T-cell (primary cell): ENCODE results near the gene CREBBP. TPM values are rescaled to one million over a fixed set of nuclear protein-coding genes. Genes with fewer than 3 reads are reported as not detected.
A peak's percentile ranks its signal among the peaks of the same experiment; 100 is the strongest.

Experiments used
- ATAC-seq, 4 experiments: fragments of 200-7000 bp in 3 of 4; fragments of 150-1000 bp in 1 of 4; cut with Tn5 transposase; replicated peaks in 1 of 4; 1 replicate in 3 of 4; 2 replicates in 1 of 4; pipeline ENCODE4 v1.10.0; 2021; ENCODE audit warnings: moderate library complexity in 3 of 4, mild to moderate bottlenecking in 2 of 4, moderate number of reproducible peaks in 1 of 4
- CTCF ChIA-PET, 2 donors: fragments of 300-600 bp; sonication (Branson Sonifier 250); formaldehyde crosslinking; loops; one replicate each; lab custom pipeline; 2022; ENCODE audit warnings: antibody characterized with exemption in 2 of 2; lab: Charles Lee
- POLR2A ChIA-PET, 2 donors: fragments of 300-600 bp; sonication (Branson Sonifier 250); formaldehyde crosslinking; loops; one replicate each; lab custom pipeline; 2022; ENCODE audit warnings: antibody characterized with exemption in 2 of 2; lab: Charles Lee
- DNase-seq, 35 experiments: peaks; one replicate each; pipeline versions ENCODE4 v3.0.0 to v3.0.0-alpha.2; 2013 to 2023
- H3K27ac ChIP-seq: one replicate; pipeline ENCODE4 v1.5.1; 2013; ENCODE audit warnings: low read length
- H3K27me3 ChIP-seq, 2 experiments: replicated peaks in 1 of 2; 1 replicate in 1 of 2; 2 replicates in 1 of 2; pipeline versions ENCODE4 v1.6.1 to v1.7.0; 2013; ENCODE audit warnings: low read length in 1 of 2, mixed read lengths in 1 of 2; ENCODE audit not compliant: control insufficient read depth in 2 of 2, insufficient read depth in 2 of 2; ENCODE audit errors: extremely low read depth in 1 of 2
- H3K36me3 ChIP-seq, 2 donors: 1 replicate in 1 of 2; 2 replicates in 1 of 2; pipeline versions ENCODE4 v1.6.1 to v1.7.0; 2013; ENCODE audit warnings: low read length in 1 of 2; ENCODE audit not compliant: control insufficient read depth in 2 of 2, insufficient read depth in 1 of 2; ENCODE audit errors: extremely low read depth in 1 of 2
- H3K4me1 ChIP-seq, 2 experiments: 1 replicate in 1 of 2; 2 replicates in 1 of 2; pipeline versions ENCODE4 v1.6.1 to v1.7.0; 2013; ENCODE audit warnings: low read length in 2 of 2, mixed read lengths in 1 of 2; ENCODE audit not compliant: insufficient read depth in 2 of 2, control insufficient read depth in 1 of 2; ENCODE audit errors: extremely low read depth in 1 of 2
- H3K4me3 ChIP-seq, 2 donors: 1 replicate in 1 of 2; 2 replicates in 1 of 2; pipeline versions ENCODE4 v1.5.1 to v1.7.0; 2013; ENCODE audit warnings: mild to moderate bottlenecking in 2 of 2, low read length in 1 of 2, moderate library complexity in 1 of 2; ENCODE audit not compliant: control insufficient read depth in 1 of 2; ENCODE audit errors: extremely low read depth in 1 of 2
- H3K9me3 ChIP-seq: 2 replicates; pipeline ENCODE4 v1.7.0; 2013
- H3K27ac Mint-ChIP-seq, 2 donors: one replicate each; pipeline ENCODE4 v1.8.0; 2020 to 2021; ENCODE audit warnings: mild to moderate bottlenecking in 2 of 2, mixed read lengths in 2 of 2
- H3K27me3 Mint-ChIP-seq, 2 donors: one replicate each; pipeline ENCODE4 v1.8.0; 2021 to 2022; ENCODE audit warnings: mixed read lengths in 2 of 2
- H3K36me3 Mint-ChIP-seq: one replicate; pipeline ENCODE4 v1.8.0; 2021; ENCODE audit warnings: mixed read lengths
- H3K4me1 Mint-ChIP-seq, 3 donors: one replicate each; pipeline ENCODE4 v1.8.0; 2020 to 2022; ENCODE audit warnings: mixed read lengths in 3 of 3, mild to moderate bottlenecking in 1 of 3
- H3K4me3 Mint-ChIP-seq, 3 donors: one replicate each; pipeline ENCODE4 v1.8.0; 2020 to 2022; ENCODE audit warnings: mild to moderate bottlenecking in 3 of 3, mixed read lengths in 3 of 3, moderate library complexity in 3 of 3
- H3K9me3 Mint-ChIP-seq, 3 donors: one replicate each; pipeline ENCODE4 v1.8.0; 2020 to 2022; ENCODE audit warnings: mixed read lengths in 3 of 3
- WGBS: methylation state at CpG from one replicate; pipeline ENCODE4 v1.1.5; 2013; ENCODE audit warnings: missing lambda C conversion rate; ENCODE audit not compliant: insufficient coverage; 5-methylcytosine and 5-hydroxymethylcytosine counted together
- total RNA-seq, 35 experiments: library from RNA in 6 of 35; stranded (reverse) in 6 of 35; fragments of 120-200 nt in 1 of 35; gene quantifications; one replicate each; pipeline versions ENCODE4 v1.2.1 to v1.2.4 and lab custom pipeline; 2013 to 2026

The CREBBP gene
- total RNA-seq, 5 donors from 2014 or later (not counting 1 experiment from before 2014, with no cell fraction given), result 114 to 183 (median 127) TPM

DNA sequence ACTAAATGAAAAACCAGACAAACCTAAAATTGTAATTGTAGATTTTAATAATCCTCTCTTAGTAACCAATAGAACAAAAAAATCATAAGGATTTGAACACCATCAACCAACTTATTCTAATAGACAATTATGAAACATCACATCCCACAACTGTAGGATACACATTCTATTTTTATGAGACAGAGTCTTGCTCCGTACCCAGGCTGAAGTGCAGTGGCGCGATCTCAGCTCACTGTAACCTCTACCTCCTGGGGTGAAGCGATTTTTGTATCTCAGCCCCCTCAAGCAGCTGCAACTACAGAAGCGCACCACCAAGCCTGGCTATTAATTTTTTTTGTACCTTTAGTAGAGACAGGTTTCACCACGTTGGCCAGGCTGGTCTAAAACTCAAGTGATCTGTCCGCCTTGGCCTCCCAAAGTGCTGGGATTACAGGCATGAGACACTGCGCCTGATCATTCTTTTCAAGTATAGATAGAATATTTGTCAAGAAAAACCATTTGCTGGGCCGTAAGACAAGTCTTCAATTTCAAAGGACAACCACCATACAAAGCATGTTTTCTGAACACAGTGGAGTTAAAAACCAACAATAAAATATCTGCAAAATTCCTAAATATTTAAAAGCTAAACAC lies 49.8 kb downstream of the CREBBP start:
- H3K27ac Mint-ChIP-seq, result peak overlapping the region in 1 of 2 donors; percentile 31
- peaks cover 4 to 5% of the 10 kb centered on the region in 2 donors for H3K36me3 ChIP-seq
- peaks cover 0 to 15% (median 7%) of the 10 kb centered on the region in 3 donors for H3K9me3 Mint-ChIP-seq
- H3K27me3 Mint-ChIP-seq, result no peaks in the 10 kb centered on the region
- H3K27ac ChIP-seq, result no peak overlapping the region
- POLR2A ChIA-PET, result no interaction called here
- DNase-seq, result no peak
- no peak overlapping the region for H3K4me3 Mint-ChIP-seq
- H3K4me1 ChIP-seq, result peaks cover 5 to 17% of the 10 kb centered on the region in 2 experiments
- H3K4me1 Mint-ChIP-seq, result peaks cover 64 to 72% (median 68%) of the 10 kb centered on the region in 3 donors
- no peak overlapping the region for H3K4me3 ChIP-seq
- peaks cover 34% of the 10 kb centered on the region for H3K36me3 Mint-ChIP-seq
- H3K27me3 ChIP-seq, result no peaks in the 10 kb centered on the region
- CTCF ChIA-PET, result no interaction called here
- 100% methylated on average over 5 of the region's 9 CpGs for WGBS
- ATAC-seq, result no peak
- H3K9me3 ChIP-seq, result peaks cover 5% of the 10 kb centered on the region

DNA sequence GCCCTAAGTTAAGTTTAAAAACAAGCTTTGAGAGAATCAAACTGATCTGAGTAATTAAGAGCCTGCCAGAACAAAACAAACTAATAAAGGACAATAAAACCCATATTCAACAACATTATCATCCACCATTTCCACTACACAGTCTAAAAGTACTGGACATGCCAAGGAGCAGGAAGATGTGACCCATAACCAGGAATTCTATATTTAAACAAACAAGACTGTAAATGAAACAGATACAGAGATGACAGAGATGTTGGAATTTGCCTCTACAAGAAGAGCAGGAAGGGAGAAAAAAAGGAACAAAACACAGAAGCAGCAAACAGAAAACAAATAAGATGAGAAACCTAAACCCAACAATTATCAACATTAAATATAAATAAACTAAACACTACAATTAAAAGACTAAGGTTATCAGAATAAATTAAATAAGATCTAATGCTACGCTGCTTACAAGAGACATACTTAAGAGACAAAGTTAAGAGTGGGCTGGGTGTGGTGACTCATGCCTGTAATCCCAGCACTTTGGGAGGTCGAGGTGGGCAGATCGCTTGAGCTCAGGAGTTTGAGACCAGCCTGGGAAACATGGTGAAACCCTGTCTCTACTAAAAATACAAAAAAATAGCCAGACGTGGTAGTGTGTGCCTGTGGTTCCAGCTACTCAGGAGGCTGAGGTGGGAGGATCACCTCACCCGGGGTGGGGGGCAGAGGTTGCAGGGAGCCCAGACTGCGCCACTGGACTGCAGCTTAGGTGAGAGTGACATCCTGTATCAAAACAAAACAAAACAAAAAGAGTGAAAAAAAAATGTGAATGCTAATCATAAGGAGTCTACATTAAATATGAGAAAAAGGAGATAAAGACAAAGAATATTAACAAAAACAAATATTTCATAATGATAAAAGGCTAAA lies 50.6 kb downstream of the CREBBP start:
- ChIA-PET POLR2A (no interaction called here), CTCF (interaction anchor here in 1 of 2 donors (0.5 kb wide), 1 partner anchor 111 kb away, joined by 3 read pairs; no protein-coding TSS in a partner anchor)
- no peak for ATAC-seq
- Mint-ChIP-seq H3K9me3 (peaks cover 0 to 15% (median 7%) of the 10 kb centered on the region in 3 donors), H3K4me3 (no peak overlapping the region), H3K27ac (no peak overlapping the region), H3K36me3 (peaks cover 34% of the 10 kb centered on the region), H3K27me3 (no peaks in the 10 kb centered on the region), H3K4me1 (peaks cover 72 to 80% (median 77%) of the 10 kb centered on the region in 3 donors)
- Histone ChIP-seq H3K9me3 (peaks cover 5% of the 10 kb centered on the region), H3K27me3 (no peaks in the 10 kb centered on the region), H3K4me1 (peaks cover 13 to 17% of the 10 kb centered on the region in 2 experiments), H3K27ac (no peak overlapping the region), H3K36me3 (peaks cover 4 to 5% of the 10 kb centered on the region in 2 donors), H3K4me3 (no peak overlapping the region)
- WGBS, result no CpG with 5 or more reads among the region's 6 CpGs
- DNase-seq, result no peak

DNA sequence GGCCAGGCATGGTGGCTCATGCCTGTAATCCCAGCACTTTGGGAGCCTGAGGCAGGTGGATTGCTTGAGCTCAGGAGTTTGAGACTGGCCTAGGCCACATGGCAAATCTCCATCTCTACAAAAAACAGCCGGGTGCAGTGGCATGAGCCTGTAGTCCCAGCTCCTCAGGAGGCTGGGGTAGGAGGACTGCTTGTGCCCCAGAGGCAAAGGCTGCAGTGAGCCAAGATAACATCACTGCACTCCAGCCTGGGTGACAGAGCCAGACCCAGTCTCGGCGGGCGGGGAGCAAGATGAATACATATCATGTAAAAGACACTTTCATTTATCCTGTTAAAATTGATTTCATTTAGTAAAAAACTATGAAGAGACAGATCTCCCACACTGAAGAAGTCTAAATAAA lies 54.6 kb downstream of the CREBBP start:
- H3K9me3 ChIP-seq, result no peaks in the 10 kb centered on the region
- Mint-ChIP-seq H3K36me3 (peaks cover 5% of the 10 kb centered on the region), H3K27ac (no peak overlapping the region), H3K4me1 (peaks cover 81 to 93% (median 90%) of the 10 kb centered on the region in 3 donors), H3K4me3 (peak overlapping the region in 2 of 3 donors; percentile 3 to 76), H3K27me3 (no peaks in the 10 kb centered on the region), H3K9me3 (no peaks in the 10 kb centered on the region)
- H3K36me3 ChIP-seq, result peaks cover 0 to 5% of the 10 kb centered on the region in 2 donors
- CTCF ChIA-PET, result no interaction called here
- ATAC-seq (no peak), DNase-seq (no peak)
- H3K27ac ChIP-seq, result no peak overlapping the region
- no peak overlapping the region for H3K4me3 ChIP-seq
- POLR2A ChIA-PET, result no interaction called here
- no peaks in the 10 kb centered on the region for H3K27me3 ChIP-seq
- WGBS, result no CpG with 5 or more reads among the region's 4 CpGs
- peaks cover 44 to 54% of the 10 kb centered on the region in 2 experiments for H3K4me1 ChIP-seq

DNA sequence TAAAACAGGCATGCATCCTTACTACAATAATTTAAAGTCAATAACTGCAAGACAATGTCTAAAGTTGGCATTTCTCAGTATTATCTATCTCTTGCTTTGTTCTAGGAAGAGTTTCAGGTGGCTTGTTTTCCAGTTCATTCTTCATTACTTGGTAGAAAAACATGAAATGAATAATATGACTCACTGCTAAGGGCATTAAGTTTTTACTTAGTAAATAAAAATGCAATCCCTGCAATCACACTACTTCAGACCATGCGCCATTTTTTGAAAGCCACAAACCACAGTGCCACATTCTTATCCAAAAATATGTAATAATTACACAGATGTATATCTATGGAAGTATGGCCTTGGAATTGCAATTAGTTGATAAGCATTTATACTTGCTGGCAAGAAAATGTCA lies 55.4 kb downstream of the CREBBP start:
- Mint-ChIP-seq H3K4me1 (peaks cover 84 to 95% (median 93%) of the 10 kb centered on the region in 3 donors), H3K4me3 (peak overlapping the region in 1 of 3 donors; percentile 76), H3K9me3 (no peaks in the 10 kb centered on the region), H3K36me3 (peaks cover 5% of the 10 kb centered on the region), H3K27ac (peak overlapping the region; percentile 1 to 65), H3K27me3 (no peaks in the 10 kb centered on the region)
- peaks cover 0 to 5% of the 10 kb centered on the region in 2 donors for H3K36me3 ChIP-seq
- no peak overlapping the region for H3K27ac ChIP-seq
- H3K9me3 ChIP-seq, result no peaks in the 10 kb centered on the region
- ATAC-seq (peak in 2 of 4 experiments; percentile 29 to 36), DNase-seq (no peak)
- H3K27me3 ChIP-seq, result no peaks in the 10 kb centered on the region
- no peak overlapping the region for H3K4me3 ChIP-seq
- no CpG with 5 or more reads among the region's 1 CpG for WGBS
- POLR2A ChIA-PET, result no interaction called here
- CTCF ChIA-PET, result no interaction called here
- H3K4me1 ChIP-seq, result peaks cover 52 to 62% of the 10 kb centered on the region in 2 experiments

DNA sequence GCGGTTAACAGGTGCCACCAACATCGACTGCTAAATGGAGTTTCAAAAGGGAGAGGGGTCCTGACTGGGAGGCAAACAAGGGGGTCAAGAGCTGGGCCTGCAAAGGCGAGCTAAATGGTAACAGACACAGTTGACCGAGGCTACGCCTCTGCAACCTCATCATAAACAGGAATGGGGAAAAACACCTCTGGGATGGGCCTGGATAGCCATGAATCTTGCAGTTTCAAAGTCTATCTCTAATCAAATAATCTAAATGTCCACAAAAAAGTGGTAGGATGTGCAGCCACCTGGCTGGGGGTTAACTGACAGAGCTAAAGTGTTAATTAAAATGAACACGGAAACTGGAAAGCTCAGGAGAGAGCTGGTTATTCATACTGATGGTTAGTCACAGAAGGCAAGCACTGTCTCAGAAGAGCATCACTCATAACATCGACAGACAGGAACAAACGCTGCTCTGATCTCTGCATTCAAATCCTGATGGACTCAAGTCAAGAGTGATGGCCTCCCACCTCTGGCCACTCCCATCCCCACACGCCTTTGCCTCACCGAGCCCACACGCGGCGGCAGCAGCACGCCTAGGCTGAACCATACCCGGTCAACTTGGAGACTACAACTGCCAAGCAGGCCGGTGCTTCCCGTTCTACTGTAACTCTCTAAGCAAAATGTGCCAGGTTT lies 56.3 kb downstream of the CREBBP start:
- H3K36me3 ChIP-seq, result peaks cover 0 to 2% of the 10 kb centered on the region in 2 donors
- no peak for DNase-seq
- no peak for ATAC-seq
- no peak overlapping the region for H3K4me3 ChIP-seq
- Mint-ChIP-seq H3K27me3 (no peaks in the 10 kb centered on the region), H3K9me3 (no peaks in the 10 kb centered on the region), H3K4me3 (peak overlapping the region in 2 of 3 donors; percentile 19 to 76), H3K27ac (no peak overlapping the region), H3K36me3 (no peaks in the 10 kb centered on the region), H3K4me1 (peaks cover 84 to 96% (median 94%) of the 10 kb centered on the region in 3 donors)
- WGBS, result 99% methylated on average over 8 of the region's 17 CpGs
- CTCF ChIA-PET, result no interaction called here
- no peaks in the 10 kb centered on the region for H3K27me3 ChIP-seq
- H3K27ac ChIP-seq, result no peak overlapping the region
- POLR2A ChIA-PET, result interaction anchor here in 1 of 2 donors (0.6 kb wide), 1 partner anchor 32 kb away, joined by 3 read pairs; no protein-coding TSS in a partner anchor
- H3K9me3 ChIP-seq, result no peaks in the 10 kb centered on the region
- peaks cover 60 to 67% of the 10 kb centered on the region in 2 experiments for H3K4me1 ChIP-seq

DNA sequence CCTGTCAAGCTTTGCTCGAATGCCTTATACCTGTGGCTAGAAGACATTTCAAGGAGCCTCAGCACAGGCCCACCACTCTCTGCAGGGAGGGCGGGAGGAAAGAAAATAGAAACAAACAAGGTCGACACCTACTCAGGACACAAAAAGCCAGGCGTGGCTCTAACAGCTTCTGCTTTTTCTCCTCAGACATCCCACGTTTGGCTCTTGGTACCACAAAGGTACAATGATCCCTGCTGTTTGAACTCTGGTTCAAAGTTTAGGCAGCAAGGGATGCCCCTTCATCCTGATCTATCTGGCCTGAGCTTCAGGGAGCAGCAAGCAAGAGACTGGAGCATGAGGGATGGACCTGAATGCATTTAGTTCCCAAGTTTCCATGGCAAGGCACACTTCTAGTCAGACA lies 57.1 kb downstream of the CREBBP start:
- peaks cover 91 to 98% (median 96%) of the 10 kb centered on the region in 3 donors for H3K4me1 Mint-ChIP-seq
- H3K27ac Mint-ChIP-seq, result peak overlapping the region; percentile 53 to 72
- Histone ChIP-seq H3K9me3 (no peaks in the 10 kb centered on the region), H3K27ac (no peak overlapping the region), H3K4me3 (no peak overlapping the region), H3K4me1 (peaks cover 65 to 75% of the 10 kb centered on the region in 2 experiments), H3K27me3 (no peaks in the 10 kb centered on the region), H3K36me3 (no peaks in the 10 kb centered on the region)
- H3K9me3 Mint-ChIP-seq, result no peaks in the 10 kb centered on the region
- CTCF ChIA-PET, result interaction anchor here in 1 of 2 donors (0.5 kb wide), 1 partner anchor 47 kb away, joined by 4 read pairs; no protein-coding TSS in a partner anchor
- H3K36me3 Mint-ChIP-seq, result no peaks in the 10 kb centered on the region
- ATAC-seq (no peak), DNase-seq (no peak)
- no peaks in the 10 kb centered on the region for H3K27me3 Mint-ChIP-seq
- 64% methylated on average over 1 of the region's 5 CpGs for WGBS
- peak overlapping the region; percentile 42 to 76 (median 58) for H3K4me3 Mint-ChIP-seq
- POLR2A ChIA-PET, result interaction anchor here in 1 of 2 donors (0.5 kb wide), 1 partner anchor 112 kb away, joined by 6 read pairs; no protein-coding TSS in a partner anchor
